LNCaP clone FGC (cell line): ENCODE results near the gene OR52E5.

Experiments used
- DNase-seq: peaks from one replicate; pipeline ENCODE4 v3.0.0-alpha.2; 2011; ENCODE audit warnings: low read depth
- H3K4me3 ChIP-seq: 2 replicates; pipeline ENCODE4 v1.5.1; 2011; ENCODE audit warnings: mild to moderate bottlenecking, low read depth, low read length, control low read depth
- TF ChIP-seq, protein P1 (sequence below): IDR thresholded peaks from 2 replicates; pipeline ENCODE4 v1.5.1; 2012; ENCODE audit warnings: mild to moderate bottlenecking; ENCODE audit not compliant: control insufficient read depth, insufficient read depth; ENCODE audit errors: extremely low read depth

The OR52E5 gene

DNA sequence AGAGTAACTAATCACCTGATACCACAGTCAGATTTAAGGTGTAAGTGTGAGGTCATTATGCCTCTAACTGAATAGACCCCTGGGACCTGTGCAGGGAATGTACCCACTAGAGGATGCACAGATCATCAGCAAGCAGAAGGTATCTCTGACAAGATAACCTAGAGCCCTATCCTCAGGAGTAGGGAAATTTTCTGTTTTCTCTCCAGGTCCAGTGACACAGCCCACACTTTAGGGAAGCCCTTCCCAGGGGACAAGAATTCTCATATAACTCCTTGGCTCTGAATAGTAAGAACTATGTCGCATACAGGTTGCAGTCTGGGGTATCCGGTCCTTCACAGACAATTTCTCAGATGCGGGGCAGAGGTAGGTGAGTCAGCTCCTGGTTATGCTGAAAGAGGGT lies at the start of gene OR52E5:
OR52E5 (plus strand) TSS at position 301 of the 400 bp plus-strand sequence. CDS start 7,569 bp downstream, outside the sequence.
- no peak within 1 kb of the TSS for H3K4me3 ChIP-seq
- DNase-seq: no peak
- TF ChIP-seq, protein P1, sequence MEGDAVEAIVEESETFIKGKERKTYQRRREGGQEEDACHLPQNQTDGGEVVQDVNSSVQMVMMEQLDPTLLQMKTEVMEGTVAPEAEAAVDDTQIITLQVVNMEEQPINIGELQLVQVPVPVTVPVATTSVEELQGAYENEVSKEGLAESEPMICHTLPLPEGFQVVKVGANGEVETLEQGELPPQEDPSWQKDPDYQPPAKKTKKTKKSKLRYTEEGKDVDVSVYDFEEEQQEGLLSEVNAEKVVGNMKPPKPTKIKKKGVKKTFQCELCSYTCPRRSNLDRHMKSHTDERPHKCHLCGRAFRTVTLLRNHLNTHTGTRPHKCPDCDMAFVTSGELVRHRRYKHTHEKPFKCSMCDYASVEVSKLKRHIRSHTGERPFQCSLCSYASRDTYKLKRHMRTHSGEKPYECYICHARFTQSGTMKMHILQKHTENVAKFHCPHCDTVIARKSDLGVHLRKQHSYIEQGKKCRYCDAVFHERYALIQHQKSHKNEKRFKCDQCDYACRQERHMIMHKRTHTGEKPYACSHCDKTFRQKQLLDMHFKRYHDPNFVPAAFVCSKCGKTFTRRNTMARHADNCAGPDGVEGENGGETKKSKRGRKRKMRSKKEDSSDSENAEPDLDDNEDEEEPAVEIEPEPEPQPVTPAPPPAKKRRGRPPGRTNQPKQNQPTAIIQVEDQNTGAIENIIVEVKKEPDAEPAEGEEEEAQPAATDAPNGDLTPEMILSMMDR: no peak

DNA sequence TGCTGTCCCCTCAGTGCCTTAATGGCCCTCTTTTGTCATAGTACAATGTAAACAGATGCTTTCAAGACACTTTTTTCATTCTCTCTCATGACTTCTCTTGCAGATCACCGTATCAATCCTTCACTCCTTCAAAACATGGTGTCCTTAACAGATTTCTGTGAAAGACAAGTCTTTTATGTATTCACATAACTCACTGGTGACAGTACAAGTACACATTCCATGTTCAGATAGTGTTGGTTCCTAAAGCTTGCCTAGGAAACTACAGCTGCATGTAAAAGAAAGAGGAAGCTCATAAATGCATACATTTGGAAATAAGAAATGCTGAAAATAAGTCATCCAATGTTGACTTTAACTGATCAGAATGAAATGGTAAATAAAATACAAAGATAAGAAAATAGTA lies 46.3 kb upstream of the OR52E5 start:
- DNase-seq: no peak
- H3K4me3 ChIP-seq: no peak overlapping the region
- TF ChIP-seq, protein P1: no peak

DNA sequence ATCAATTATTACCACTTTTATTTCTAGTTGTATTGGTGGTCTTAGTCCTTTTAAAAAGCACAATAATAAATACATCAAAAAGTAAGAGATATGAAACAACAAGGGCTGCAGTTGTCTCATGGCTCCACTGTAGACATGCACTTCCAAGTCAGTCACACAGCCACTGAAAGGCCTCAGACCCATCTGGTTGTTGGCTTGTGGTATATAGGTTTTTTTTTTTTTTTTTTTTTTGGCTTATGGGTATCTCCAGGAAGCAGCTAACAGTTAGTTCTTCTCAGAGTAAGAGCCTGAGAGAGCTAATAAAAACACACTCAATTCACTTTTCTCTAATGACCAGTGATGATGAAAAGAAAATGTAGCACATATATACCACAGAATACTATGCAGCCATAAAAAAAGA lies 45.3 kb upstream of the OR52E5 start:
- H3K4me3 ChIP-seq: no peak overlapping the region
- DNase-seq: no peak
- TF ChIP-seq, protein P1: no peak

DNA sequence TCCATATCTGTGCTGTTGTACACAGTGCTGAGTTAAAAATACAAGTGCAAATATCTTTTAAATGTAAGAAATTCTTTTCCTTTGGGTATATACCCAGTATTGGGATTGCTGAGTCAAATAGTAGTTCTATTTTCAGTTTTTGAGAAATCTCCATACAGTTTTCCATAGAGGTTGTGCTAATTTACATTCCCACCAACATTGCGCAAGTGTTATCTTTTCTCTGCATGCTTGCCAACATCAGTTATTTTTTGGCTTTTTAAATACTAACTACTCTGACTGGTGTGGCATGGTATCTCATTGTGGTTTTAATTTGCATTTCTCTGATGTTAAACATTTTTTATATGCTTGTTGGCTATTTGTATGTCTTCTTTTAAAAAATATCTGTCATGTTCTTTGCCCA lies 42.0 kb upstream of the OR52E5 start:
- no peak for DNase-seq
- no peak overlapping the region for H3K4me3 ChIP-seq
- TF ChIP-seq, protein P1: no peak

- no peak for DNase-seq
- TF ChIP-seq, protein P1: no peak
- no peak within 1 kb of the TSS for H3K4me3 ChIP-seq
Measured at GRCh38 chr11:5857590-5857989, 35.4 kb upstream of the OR52E5 start, which contains the start of gene OR52E8. TSS of gene OR52E8 (minus strand) at chr11:5857690. CDS start at chr11:5857690, 0 bp downstream.

GRCh38 chr11:5865826-5866225 lies 27.2 kb upstream of the OR52E5 start:
- no peak for DNase-seq
- TF ChIP-seq, protein P1: no peak
- H3K4me3 ChIP-seq: no peak overlapping the region

- DNase-seq: no peak
- TF ChIP-seq, protein P1: no peak
- no peak overlapping the region for H3K4me3 ChIP-seq
Measured at GRCh38 chr11:5878564-5878963, 14.4 kb upstream of the OR52E5 start.
